Activated CD8-positive, alpha-beta memory T cell treated with anti-CD3 and anti-CD28 coated beads, Interleukin-2, amount 50 U/mL, for 1 hour (primary cell): Measurements from ENCODE around the gene SHMT2.

Experiments
- DNase-seq: peaks from one replicate; pipeline ENCODE4 v3.0.0-alpha.2; 2020; ENCODE audit errors: extremely low read depth

SHMT2 gene

GRCh38 chr12:57240066-57240921 lies 10.8 kb downstream of the SHMT2 start:
- no peak for DNase-seq

GRCh38 chr12:57240926-57241401 lies 11.5 kb downstream of the SHMT2 start:
- no peak for DNase-seq

GRCh38 chr12:57241402-57242310 lies 12.1 kb downstream of the SHMT2 start:
- DNase-seq, result no peak

DNA sequence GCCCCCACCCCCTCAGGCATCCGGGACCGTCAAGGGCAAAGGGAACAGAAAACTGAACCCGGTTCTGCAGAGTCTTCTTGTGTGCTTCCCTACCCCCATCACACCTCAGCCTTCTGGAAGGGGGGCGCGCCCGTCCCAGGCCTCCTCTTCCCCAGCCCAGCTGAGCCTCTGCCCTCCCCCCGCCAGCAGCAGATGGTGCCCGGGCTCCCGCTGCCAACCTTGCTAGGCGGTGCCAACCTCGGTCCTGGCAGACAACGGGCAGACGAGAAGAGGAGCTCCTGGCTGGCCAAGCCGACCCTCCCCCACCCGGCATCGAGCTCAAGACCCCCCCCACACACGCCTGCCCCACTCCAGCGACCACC lies 12.8 kb downstream of the SHMT2 start:
- DNase-seq, result no peak

- DNase-seq, result no peak
Measured at GRCh38 chr12:57242691-57243454, 13.4 kb downstream of the SHMT2 start.

DNA sequence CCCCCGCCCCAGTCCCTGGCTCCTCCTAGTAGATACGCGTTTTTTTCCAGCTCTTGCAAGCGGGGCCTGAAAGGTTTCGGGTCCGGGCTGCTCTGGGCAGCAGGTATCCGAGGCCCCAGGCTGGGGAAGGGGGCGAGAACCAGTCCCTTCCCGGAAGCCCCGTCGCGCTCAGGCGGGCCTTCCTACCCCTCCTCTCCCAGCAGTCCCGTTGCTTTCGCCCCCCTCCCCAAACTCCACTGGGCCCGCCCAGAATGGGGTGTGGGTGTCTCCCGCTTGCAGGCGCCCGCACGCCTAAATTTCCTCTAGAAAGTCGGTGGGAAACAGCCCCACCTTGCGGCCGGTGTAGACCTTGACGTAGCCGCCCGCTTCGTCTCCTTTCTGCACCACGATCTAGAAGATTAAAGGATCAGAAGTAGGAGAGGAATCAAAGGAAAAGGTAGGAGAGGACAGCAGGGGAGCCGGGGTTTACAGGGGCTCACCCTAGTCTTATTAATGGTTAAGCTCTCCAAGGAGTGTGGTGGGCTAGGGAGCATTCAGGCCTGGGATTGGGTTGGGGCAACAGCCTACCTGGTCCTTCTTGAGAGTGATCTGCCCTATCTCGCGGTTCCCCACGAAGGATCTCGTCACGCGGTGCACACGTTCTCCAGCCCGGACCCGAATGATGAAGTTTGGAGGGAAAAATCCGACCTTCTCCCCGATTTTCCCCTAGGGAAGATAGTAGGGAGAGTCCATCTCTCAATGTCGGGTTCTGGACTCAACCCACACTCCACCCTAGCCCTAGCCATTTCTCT lies 14.2 kb downstream of the SHMT2 start:
- no peak for DNase-seq

GRCh38 chr12:57244312-57244696 lies 14.8 kb downstream of the SHMT2 start:
- DNase-seq, result no peak

DNA sequence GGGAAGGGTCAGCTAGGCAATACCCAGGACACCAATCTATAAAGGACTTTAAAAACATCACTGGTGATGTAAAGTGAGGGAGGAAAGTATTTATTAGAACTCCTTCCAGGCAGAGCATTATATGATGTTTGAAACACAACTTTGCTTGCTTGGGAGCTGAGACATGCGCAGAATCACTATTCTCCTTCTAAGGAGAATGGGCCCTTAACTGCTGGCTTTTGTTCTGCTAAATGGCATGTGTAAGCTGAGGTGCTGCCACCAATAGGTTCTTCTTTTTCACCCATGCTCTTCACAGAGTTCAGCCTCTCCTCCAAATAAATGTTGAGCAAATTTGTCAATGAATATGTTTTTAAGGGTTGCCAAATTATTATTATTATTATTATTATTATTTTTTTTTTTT lies 17.5 kb downstream of the SHMT2 start:
- DNase-seq, result no peak

DNA sequence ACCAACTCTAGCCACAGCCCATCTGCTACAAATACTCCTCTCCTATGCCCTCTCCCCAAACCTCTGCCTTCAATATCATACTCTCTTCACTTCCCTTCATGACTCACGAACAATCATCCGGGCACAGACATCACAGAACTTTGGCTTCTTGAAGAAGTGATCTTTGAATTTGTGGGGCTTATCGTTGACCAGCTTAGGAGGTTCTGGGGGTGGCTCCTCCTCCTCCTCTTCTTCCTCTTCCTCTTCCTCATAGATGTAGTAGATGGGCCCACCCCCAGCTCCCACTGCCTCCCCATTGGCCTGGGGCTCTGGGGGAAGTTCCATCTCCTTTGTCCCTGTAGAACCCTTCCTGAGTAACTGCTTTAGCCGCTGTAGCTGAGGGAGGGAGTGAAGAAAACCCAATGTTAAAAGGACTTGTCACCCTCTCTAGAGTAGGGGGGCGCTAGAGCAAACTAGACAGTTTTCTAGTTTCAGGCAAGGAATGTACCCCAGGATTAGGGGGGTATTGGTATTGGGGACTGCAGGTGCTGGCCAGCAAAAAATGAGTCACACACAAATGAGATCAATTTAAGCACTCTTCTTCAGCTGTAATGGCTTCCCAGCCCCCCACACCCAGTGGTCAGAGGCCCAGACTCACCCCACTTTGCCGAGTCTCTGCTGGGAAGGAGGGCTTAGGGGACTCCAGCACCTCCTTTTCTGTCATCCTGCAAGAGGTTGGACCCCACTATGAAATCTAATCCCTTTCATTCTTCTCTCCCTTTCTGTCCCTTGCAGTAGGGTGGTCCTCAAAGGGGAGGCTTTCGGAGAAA lies 19.6 kb downstream of the SHMT2 start:
- no peak for DNase-seq

GRCh38 chr12:57250541-57250940 lies 21.0 kb downstream of the SHMT2 start:
- no peak for DNase-seq

GRCh38 chr12:57250956-57251355 lies 21.4 kb downstream of the SHMT2 start, which contains the start of gene STAC3:
Gene STAC3 (minus strand): TSS chr12:57251187. CDS start chr12:57249636, 1,551 bp downstream.
- DNase-seq, result no peak

- no peak for DNase-seq
Measured at GRCh38 chr12:57254506-57255280, 25.2 kb downstream of the SHMT2 start.

- no peak for DNase-seq
Measured at GRCh38 chr12:57255916-57256315, 26.4 kb downstream of the SHMT2 start.

- no peak for DNase-seq
Measured at GRCh38 chr12:57258977-57259970, 29.8 kb downstream of the SHMT2 start.

- no peak for DNase-seq
Measured at GRCh38 chr12:57260366-57260765, 30.9 kb downstream of the SHMT2 start.

DNA sequence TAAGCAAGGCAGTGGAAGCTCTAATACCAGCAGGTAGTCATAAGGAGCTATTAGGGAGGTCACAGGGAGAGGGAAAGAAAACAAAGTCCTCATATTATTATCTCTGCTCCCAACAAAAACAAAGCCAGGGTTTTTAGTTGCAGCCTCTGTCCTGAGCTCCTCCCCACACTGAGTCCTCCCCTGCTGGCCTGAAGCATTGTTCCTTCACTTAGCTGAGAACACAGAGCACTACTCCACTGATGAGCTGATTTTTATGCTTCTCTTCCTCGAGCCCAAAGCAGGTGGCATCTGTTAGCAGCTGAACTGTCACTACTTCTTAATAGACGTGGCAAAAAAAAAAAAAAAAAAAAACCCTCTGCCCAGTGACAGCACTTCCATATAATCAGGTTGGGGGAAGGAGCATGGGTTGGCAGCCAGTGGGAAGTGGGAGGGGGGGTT lies 31.9 kb downstream of the SHMT2 start:
- no peak for DNase-seq

DNA sequence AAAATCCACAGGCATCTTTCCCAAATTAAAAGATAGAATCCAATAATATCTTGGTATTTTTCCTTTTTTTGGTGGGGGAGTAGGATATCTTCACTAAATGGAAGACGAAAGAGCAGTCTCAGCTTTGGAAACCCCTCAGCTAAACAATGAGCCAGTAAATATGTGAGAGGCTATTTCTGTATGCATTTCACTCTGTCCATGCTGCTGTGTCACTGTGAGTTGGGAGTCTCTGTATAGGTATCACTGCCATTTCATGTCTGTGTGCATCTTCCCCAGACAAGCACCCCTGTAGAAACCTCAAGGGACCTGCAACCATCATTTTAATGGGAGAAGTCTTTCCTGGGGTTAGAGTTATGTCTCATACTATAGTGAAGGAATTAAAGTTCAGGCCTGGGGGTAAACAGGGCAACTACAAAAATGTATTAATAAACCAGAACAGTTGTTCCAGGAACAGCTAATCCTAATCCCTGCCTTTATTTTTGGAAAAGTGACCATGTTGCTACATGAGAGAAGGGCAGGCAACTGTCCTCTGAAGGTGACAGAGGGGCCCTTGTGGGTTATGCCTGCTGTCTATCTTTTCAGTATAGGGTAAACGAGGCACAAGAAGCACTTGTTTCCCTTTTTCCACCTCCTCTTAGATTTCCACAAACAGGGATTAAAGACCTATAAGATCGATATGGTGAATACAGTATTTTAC lies 32.8 kb downstream of the SHMT2 start:
- no peak for DNase-seq
